ENCODE results near the gene MAFG. TPM values are rescaled to one million over a fixed set of nuclear protein-coding genes. Genes with fewer than 3 reads are reported as not detected.

MAFG gene
- total RNA-seq, 2 experiments from 2014 or later, result 12.4 to 14.1 TPM

GRCh38 chr17:81909966-81910839 is 17.3 kb downstream of the MAFG start:
- no peak overlapping the region for H3K27ac Mint-ChIP-seq
- H3K27me3 Mint-ChIP-seq, result no peaks in the 10 kb centered on the region
- peaks cover 11% of the 10 kb centered on the region for H3K4me1 Mint-ChIP-seq (ENCODE audit: low read depth)
- DNase-seq, result no peak
- CTCF ChIA-PET, result interaction anchor here (0.7 kb wide), 1 partner anchor 41 kb away, joined by 3 read pairs; no protein-coding TSS in a partner anchor
- POLR2A ChIA-PET, result interaction anchor here (1.1 to 2.2 kb wide), 8 partner anchors 12 to 196 kb away, joined by 3 to 7 read pairs (median 5); partner anchors contain the start of genes ARHGDIA and MAFG
- no peak for ATAC-seq
- peaks cover 13% of the 10 kb centered on the region for H3K36me3 Mint-ChIP-seq (ENCODE audit: low read depth)
- H3K4me3 Mint-ChIP-seq, result peak overlapping the region; percentile 84
- intact Hi-C loops (cut with micrococcal nuclease), result no loop called here
- H3K9me3 Mint-ChIP-seq, result no peaks in the 10 kb centered on the region
- no peak for TF ChIP-seq CTCF (IDR thresholded peaks at IDR 0.05)

GRCh38 chr17:81909231-81909630 is 18.3 kb downstream of the MAFG start:
- DNase-seq (no peak), ATAC-seq (no peak)
- H3K36me3 Mint-ChIP-seq (ENCODE audit: low read depth), result peaks cover 11% of the 10 kb centered on the region
- peaks cover 11% of the 10 kb centered on the region for H3K4me1 Mint-ChIP-seq (ENCODE audit: low read depth)
- ChIA-PET CTCF (interaction anchor here (0.7 kb wide), 1 partner anchor 40 kb away, joined by 3 read pairs; no protein-coding TSS in a partner anchor), POLR2A (interaction anchor here (0.6 to 2.2 kb wide), 8 partner anchors 8 to 195 kb away, joined by 3 to 7 read pairs (median 4); partner anchors contain the start of gene ARHGDIA)
- no peak for TF ChIP-seq CTCF (IDR thresholded peaks at IDR 0.05)
- H3K27me3 Mint-ChIP-seq, result no peaks in the 10 kb centered on the region
- H3K27ac Mint-ChIP-seq, result no peak overlapping the region
- intact Hi-C loops (cut with micrococcal nuclease), result no loop called here
- H3K4me3 Mint-ChIP-seq, result peak overlapping the region; percentile 84
- no peaks in the 10 kb centered on the region for H3K9me3 Mint-ChIP-seq

GRCh38 chr17:81908793-81909192 is 18.7 kb downstream of the MAFG start:
- ChIA-PET POLR2A (interaction anchor here (0.6 to 2.2 kb wide), 5 partner anchors 8 to 36 kb away, joined by 3 to 7 read pairs (median 4); no protein-coding TSS in a partner anchor), CTCF (interaction anchor here (1.2 kb wide), 1 partner anchor 9 kb away, joined by 3 read pairs; the partner anchor contains the start of gene SIRT7)
- DNase-seq (no peak), ATAC-seq (no peak)
- no peak for TF ChIP-seq CTCF (IDR thresholded peaks at IDR 0.05)
- Mint-ChIP-seq H3K36me3 (ENCODE audit: low read depth) (peaks cover 10% of the 10 kb centered on the region), H3K4me1 (ENCODE audit: low read depth) (peaks cover 11% of the 10 kb centered on the region), H3K27ac (no peak overlapping the region), H3K9me3 (no peaks in the 10 kb centered on the region), H3K27me3 (no peaks in the 10 kb centered on the region), H3K4me3 (no peak overlapping the region)
- intact Hi-C loops (cut with micrococcal nuclease), result no loop called here

GRCh38 chr17:81907219-81908145 is 20.1 kb downstream of the MAFG start:
- TF ChIP-seq CTCF (IDR thresholded peaks at IDR 0.05), result no peak
- no peak overlapping the region for H3K27ac Mint-ChIP-seq
- no peaks in the 10 kb centered on the region for H3K27me3 Mint-ChIP-seq
- no peaks in the 10 kb centered on the region for H3K36me3 Mint-ChIP-seq (ENCODE audit: low read depth)
- ChIA-PET CTCF (interaction anchor here (1.2 kb wide), 1 partner anchor 10 kb away, joined by 3 read pairs; the partner anchor contains the start of gene SIRT7), POLR2A (no interaction called here)
- H3K4me1 Mint-ChIP-seq (ENCODE audit: low read depth), result peaks cover 11% of the 10 kb centered on the region
- H3K9me3 Mint-ChIP-seq, result no peaks in the 10 kb centered on the region
- DNase-seq (no peak), ATAC-seq (no peak)
- intact Hi-C loops (cut with micrococcal nuclease), result no loop called here
- no peak overlapping the region for H3K4me3 Mint-ChIP-seq
